A549 (cell line): Measurements from ENCODE around the gene KCTD1.

Experiments used
- BHLHE40 ChIP-seq: IDR thresholded peaks from 2 replicates; pipeline ENCODE4 v1.6.1; 2012; ENCODE audit warnings: low read depth, low read length, inconsistent platforms
- CEBPB ChIP-seq, 2 experiments: fragments of >200 bp in 1 of 2; sonication (Bioruptor Twin) in 1 of 2; formaldehyde crosslinking in 1 of 2; IDR thresholded peaks; 2 replicates each; pipeline ENCODE4 v1.6.1; 2012 to 2016
- CTCF ChIP-seq: fragments of >200 bp; sonication (Bioruptor Twin); formaldehyde crosslinking; IDR thresholded peaks from 3 replicates; pipeline ENCODE4 v1.5.1; 2016
- EP300 ChIP-seq, 2 experiments: fragments of >200 bp; sonication (Bioruptor Twin); formaldehyde crosslinking; IDR thresholded peaks; 2 replicates in 1 of 2; 3 replicates in 1 of 2; pipeline ENCODE4 v1.6.1; 2016 to 2017
- ESRRA ChIP-seq: fragments of 150-350 bp; IDR thresholded peaks from 2 replicates; pipeline ENCODE4 v1.6.1; 2014; ENCODE audit warnings: mild to moderate bottlenecking, low read length, borderline replicate concordance
- JUNB ChIP-seq: fragments of >200 bp; sonication (Bioruptor Twin); formaldehyde crosslinking; IDR thresholded peaks from 2 replicates; pipeline ENCODE4 v1.6.1; 2016
- KDM1A ChIP-seq: fragments of 200-600 bp; sonication (generic); IDR thresholded peaks from 2 replicates; pipeline ENCODE4 v1.6.1; 2016; ENCODE audit warnings: low read depth, mild to moderate bottlenecking
- MYC ChIP-seq: IDR thresholded peaks from 2 replicates; pipeline ENCODE4 v1.6.1; 2012; ENCODE audit warnings: mild to moderate bottlenecking, inconsistent platforms, low read length, improper control_type of control experiment, borderline replicate concordance
- NR3C1 ChIP-seq: fragments of >200 bp; sonication (Bioruptor Twin); formaldehyde crosslinking; IDR thresholded peaks from 3 replicates; pipeline ENCODE4 v1.6.1; 2017
- POLR2A ChIP-seq: IDR thresholded peaks from 2 replicates; pipeline ENCODE4 v1.6.1; 2012; ENCODE audit warnings: mild to moderate bottlenecking, low read length
- RAD21 ChIP-seq, 2 experiments: fragments of >200 bp in 1 of 2; sonication (Bioruptor Twin) in 1 of 2; formaldehyde crosslinking in 1 of 2; IDR thresholded peaks in 1 of 2; conservative IDR thresholded peaks in 1 of 2; 2 replicates in 1 of 2; 3 replicates in 1 of 2; pipeline ENCODE4 v1.6.1; 2012 to 2018; ENCODE audit warnings: inconsistent platforms in 1 of 2
- RCOR1 ChIP-seq: fragments of 150-350 bp; IDR thresholded peaks from 2 replicates; pipeline ENCODE4 v1.6.1; 2014; ENCODE audit warnings: antibody characterized with exemption, low read length, low read depth
- RFX5 ChIP-seq: fragments of 450-650 bp; IDR thresholded peaks from 2 replicates; pipeline ENCODE4 v1.7.1; 2014; ENCODE audit warnings: antibody characterized with exemption, mild to moderate bottlenecking, moderate library complexity
- TF ChIP-seq, protein P1 (sequence below): fragments of 200-600 bp; sonication (generic); IDR thresholded peaks from 2 replicates; pipeline ENCODE4 v1.6.1; 2016; ENCODE audit warnings: antibody characterized with exemption, mild to moderate bottlenecking, moderate library complexity

DNA sequence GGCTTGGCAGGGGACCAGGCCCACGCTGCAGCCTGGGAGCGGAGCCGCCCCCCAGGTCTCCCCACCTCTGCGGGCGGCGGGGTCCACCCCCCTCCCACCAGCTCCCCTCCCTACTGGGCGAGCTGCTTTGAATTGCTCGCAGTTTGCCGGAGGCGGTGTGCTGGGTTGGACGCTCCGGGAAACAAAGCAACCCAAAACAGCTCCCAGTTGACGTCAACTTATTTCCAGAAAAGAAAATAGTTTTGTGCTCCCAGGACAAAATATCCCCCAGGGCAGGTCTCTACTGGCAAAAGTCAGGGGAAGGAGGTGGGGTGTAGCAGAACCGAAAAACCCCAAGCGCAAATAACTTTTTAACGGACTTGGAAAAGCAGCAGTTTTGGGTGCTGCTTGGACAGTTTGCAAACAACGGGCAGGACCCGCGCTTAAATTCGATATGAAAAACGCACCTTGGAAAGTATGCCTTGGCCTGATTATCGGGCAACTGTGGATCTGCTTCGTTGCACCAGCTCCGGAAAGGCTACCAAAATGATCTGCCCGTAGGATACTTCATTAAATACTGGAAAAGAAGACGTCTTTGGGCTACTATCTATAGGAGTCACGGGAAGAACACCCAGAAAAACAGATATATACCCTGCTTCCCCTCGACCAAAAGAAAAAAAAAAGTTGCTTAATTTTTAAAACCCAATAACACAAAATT, 2.8 kb upstream of the KCTD1 start:
- TF ChIP-seq CEBPB (IDR thresholded peaks at IDR 0.05) = no peak
- TF ChIP-seq CTCF = no peak
- TF ChIP-seq JUNB = no peak
- no peak for TF ChIP-seq EP300 (IDR thresholded peaks at IDR 0.05)
- TF ChIP-seq POLR2A = no peak
- TF ChIP-seq, protein P1, sequence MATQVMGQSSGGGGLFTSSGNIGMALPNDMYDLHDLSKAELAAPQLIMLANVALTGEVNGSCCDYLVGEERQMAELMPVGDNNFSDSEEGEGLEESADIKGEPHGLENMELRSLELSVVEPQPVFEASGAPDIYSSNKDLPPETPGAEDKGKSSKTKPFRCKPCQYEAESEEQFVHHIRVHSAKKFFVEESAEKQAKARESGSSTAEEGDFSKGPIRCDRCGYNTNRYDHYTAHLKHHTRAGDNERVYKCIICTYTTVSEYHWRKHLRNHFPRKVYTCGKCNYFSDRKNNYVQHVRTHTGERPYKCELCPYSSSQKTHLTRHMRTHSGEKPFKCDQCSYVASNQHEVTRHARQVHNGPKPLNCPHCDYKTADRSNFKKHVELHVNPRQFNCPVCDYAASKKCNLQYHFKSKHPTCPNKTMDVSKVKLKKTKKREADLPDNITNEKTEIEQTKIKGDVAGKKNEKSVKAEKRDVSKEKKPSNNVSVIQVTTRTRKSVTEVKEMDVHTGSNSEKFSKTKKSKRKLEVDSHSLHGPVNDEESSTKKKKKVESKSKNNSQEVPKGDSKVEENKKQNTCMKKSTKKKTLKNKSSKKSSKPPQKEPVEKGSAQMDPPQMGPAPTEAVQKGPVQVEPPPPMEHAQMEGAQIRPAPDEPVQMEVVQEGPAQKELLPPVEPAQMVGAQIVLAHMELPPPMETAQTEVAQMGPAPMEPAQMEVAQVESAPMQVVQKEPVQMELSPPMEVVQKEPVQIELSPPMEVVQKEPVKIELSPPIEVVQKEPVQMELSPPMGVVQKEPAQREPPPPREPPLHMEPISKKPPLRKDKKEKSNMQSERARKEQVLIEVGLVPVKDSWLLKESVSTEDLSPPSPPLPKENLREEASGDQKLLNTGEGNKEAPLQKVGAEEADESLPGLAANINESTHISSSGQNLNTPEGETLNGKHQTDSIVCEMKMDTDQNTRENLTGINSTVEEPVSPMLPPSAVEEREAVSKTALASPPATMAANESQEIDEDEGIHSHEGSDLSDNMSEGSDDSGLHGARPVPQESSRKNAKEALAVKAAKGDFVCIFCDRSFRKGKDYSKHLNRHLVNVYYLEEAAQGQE = no peak
- no peak for TF ChIP-seq KDM1A
- TF ChIP-seq BHLHE40 = no peak
- no peak for TF ChIP-seq ESRRA
- TF ChIP-seq NR3C1 = no peak
- no peak for TF ChIP-seq RCOR1
- no peak for TF ChIP-seq MYC
- TF ChIP-seq RAD21 (conservative IDR thresholded peaks at IDR 0.05 in 1 of 2, IDR thresholded peaks at IDR 0.05 in 1 of 2) = no peak
- no peak for TF ChIP-seq RFX5
